GM21390 (cell line): ENCODE data around the gene WHRN.

ENCODE experiments used
- ATAC-seq: cut with Tn5 transposase; IDR thresholded peaks from one replicate; pipeline ENCODE4 v1.9.1; 2021; ENCODE audit not compliant: unreplicated experiment

The WHRN gene

DNA sequence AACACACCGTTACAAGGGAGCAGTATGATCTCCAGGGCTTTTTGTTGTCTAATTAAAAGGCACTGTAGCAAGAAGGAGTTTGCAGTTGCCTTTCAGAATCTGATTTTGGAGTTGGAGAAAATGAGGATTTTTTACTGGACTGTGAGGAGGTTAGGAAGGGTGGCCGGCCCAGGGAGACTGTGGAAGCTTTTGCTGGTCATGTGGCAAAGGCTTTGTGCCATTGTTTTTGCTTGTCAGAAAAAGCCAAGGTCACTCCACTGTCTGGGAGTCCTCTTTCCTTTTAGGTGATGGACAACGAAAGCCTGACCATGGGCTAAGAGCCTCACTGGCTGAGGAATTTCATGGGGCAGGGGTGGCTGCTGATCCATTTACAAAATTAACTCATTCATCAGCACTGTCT lies 10.3 kb upstream of the WHRN start:
- ATAC-seq: no peak

DNA sequence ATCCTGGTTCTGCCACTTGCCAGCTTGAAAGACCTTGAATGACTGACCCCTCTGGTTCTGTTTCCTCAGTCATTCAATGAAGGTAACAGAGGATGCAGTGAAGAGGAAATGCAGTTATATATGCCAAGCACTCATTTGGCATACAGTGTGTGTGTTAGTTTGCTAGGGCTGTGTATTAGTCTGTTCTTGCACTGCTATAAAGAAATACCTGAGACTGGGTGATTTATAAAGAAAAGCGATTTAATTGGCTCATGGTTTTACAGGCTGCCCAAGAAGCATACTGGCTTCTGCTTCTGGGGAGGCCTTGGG lies 8.6 kb upstream of the WHRN start:
- no peak for ATAC-seq

- no peak for ATAC-seq
These were observed 8.0 kb upstream of the WHRN start for GRCh38 chr9:114513055-114513958.

DNA sequence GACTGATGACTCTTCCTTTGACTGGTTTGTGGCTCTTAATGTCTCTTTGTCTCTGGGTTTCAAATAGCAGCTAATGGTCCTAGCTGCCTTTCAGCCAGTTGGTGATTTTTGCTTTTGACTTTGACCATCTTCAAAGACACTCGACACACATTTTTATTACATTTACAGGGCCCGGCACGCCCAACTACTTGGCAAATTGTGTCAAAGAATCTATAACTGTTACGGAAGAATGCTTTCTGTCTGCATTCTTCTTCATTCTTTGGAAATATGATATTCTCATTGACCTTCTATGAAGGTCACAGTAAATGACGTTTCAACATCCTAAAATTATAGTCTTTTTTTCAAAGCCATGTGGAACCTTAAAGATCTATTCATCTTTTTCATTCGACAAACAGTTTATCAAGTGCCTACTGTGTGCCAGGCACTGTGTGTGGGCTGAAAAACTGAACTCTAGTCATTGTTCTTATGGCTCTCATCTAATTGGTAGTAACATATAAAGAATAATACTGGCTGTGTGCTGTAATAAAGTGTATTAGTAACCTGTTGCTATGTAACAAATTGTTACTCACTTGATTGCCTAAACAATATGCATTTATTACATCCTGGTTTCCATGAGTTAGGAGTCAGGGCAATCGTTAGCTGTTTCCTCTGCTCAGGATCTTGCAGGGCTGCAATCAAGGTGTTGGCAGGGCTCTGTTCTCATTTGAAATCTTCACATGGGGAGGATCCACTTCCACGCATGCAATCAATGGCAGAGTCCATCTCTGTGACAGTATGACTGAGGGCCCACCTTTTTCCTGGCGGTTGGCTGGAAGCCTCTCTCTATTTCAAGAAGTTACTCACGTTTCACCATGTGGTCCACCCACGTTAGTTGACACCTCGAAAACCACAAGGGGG lies 7.0 kb upstream of the WHRN start:
- no peak for ATAC-seq

GRCh38 chr9:114507726-114508125 lies 2.5 kb upstream of the WHRN start:
- no peak for ATAC-seq

DNA sequence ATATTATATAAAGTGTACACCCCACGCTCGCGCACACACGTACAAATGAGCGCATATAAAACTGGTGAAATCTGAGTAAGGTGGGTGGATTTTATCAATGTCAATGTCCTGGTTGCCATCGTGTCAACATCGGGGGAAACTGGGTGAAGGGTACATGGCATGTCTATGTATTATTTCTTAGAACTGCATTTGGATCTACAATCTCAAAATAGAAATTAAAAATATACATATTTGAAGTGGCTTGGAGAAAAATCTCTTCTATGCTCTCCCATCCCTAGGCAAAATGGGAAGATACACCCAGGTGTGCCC lies 763 bp upstream of the WHRN start:
- ATAC-seq: no peak

- no peak for ATAC-seq
These were observed 709 bp downstream of the WHRN start for GRCh38 chr9:114504341-114505186.

- ATAC-seq: no peak
These were observed 1.5 kb downstream of the WHRN start for GRCh38 chr9:114503522-114504340.

DNA sequence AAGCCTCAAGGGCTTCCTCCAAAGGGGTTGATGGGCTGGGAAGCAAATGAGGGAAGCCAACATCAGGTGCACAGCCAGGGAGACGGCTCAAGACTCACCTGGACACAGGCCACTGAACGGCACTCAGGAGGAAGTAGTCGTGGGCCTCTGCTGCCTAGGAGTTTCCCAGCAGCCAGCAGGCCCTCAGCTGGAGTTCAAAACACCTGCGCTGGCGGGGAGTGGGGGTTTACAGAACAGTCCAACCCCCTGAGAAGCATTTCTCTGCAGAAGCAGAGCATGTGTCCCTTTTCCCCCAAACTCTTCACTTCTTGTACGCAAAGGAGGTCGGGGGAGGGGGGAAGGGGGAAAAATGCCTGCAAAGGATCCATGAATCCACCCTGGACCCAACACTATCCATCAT lies 2.3 kb downstream of the WHRN start:
- ATAC-seq: no peak

DNA sequence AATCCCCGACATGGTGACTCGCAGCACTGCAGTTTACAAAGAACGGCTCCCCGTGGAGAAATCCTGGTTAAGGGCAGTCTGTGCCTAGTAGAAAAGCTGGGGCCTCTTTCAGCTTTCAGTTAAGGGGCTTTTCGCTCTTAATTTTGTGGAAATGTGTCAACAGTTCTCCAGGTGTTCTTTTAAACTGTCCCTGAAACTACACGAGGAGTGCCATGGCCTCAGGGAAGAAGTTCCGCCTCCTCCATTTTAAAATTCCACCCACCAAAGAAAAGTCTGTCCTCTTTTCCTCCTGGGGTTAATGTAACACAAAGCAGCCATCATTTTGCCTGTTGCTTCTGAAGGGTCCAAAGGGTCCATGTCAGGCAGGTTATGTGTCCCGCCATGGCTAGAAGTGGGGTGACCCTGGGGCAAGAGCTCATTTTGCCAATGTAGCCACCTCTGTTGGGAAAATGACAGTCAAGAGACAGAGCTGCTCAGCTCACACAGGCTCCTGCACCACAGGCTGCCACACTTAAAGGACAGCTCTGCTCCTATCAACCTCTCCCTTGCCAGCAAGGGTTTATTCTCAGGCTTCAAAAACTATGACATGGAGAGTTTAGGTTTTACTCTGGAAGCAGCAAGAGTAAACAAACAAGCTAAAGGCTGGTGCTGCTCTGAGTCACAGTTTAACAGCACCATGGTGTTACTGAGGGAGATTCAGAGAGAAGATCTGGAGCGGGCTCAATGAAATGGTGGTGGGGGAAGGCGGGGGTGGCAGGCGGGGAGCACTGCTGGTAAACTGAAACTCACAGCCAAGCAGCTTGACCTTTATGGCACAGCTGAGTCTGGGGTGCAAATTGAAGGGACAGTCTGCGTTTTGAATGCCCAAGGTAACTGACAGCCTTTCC lies 3.2 kb downstream of the WHRN start:
- ATAC-seq: no peak

- ATAC-seq: no peak
These were observed 4.5 kb downstream of the WHRN start for GRCh38 chr9:114500697-114501292.

DNA sequence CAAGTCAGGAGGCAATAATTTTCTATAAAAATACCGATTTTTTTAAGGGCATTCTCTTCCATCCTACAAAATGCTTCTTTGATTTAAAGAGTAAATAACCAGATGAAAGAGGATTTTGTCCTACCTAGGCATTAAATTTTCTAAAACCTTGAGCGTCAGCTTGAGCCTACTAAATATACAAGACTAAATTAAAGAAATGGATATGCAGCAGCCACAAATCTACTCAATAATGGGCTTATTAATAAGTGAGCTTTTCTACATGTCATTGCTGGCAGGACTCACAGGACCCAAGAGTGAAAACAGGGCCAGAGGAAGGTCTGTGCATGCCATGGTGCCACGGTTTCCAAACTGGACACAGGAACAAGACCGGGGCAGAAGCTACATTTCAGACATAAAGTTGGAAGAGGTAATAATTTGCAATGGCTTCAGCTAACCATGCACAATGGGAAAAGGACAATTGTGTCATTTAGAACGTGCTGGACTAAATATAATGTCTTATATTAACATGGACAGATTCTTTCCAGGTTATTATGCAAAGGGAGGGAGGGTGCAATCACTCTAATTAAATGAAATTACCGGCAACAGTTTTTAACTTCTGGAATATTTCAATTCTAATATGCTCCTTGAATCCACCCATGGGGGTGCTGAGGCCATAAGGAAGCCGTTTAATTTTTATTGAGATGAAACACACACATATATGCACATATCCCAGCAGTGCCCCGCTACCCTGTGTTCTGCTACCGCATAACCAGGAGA lies 5.2 kb downstream of the WHRN start:
- no peak for ATAC-seq

GRCh38 chr9:114499528-114499927 lies 5.7 kb downstream of the WHRN start:
- no peak for ATAC-seq

DNA sequence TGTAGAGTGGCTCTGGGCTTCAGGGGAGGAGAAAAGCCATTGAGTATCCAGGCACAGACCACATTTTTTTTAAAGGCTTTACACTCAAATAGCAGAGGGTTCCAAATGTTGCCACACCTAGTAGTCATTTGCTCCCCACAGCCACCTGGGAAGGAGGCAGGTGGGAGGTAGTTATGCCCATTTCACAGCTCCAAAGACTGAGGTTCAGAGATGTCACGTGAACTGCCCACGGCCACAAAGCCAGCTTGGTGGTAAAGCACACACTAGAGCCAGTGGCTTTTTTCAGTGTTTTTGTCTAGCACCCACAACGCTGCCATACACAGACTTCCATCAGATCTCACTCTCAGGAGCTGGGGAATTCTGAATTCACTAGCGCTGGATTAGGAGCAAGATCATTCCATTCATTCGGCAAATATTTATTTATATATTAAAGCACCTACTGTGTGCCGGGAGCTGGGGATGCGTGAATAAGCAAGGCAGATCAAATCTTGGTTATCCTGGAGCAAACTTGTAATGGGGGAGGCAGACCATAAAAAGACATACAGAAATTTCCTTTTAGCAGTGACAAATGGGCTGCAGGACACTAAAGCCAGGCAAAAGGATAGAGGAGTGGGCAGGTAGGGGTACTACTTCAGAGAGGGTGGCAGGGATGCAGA lies 7.4 kb downstream of the WHRN start:
- ATAC-seq: no peak

- no peak for ATAC-seq
These were observed 8.0 kb downstream of the WHRN start for GRCh38 chr9:114497236-114497635.

- ATAC-seq: no peak
These were observed 9.3 kb downstream of the WHRN start for GRCh38 chr9:114496011-114496410.

DNA sequence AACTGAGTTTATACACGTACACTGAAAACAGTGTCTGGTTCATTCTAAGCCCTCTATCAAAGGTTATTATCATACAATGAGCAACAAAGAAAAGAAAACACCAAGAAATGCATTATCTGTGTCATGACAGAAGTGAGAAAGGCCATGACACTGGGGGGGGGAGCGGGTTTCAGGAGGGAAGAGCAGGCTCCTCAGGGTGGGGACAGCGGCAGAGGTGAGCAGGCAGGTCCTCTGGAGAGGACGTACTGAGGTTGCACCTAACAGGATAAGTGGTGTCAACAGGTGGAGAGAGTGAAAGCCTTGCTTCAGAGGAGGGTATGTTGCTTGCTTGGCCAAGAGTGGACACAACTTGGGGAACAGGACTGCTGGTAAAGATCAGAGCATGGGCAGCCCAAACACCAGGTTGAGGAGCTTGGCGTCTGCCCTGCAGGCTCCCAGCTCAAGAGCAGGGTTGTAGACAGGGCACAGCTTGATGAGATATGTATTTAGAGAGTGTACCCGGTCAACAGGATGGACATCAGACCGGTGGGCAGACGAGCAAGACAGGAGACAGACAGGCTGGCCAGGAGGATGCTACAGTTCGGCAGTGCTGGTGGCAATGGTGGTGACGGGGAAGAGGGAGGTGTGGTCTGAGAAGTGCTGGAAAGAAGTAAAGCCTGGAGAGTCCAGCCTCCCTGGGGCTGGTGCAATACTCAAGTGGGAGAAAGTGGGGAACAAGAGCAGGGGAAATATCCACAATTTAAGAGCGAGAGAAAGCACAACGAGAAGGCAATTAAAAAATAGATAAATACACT lies 10.3 kb downstream of the WHRN start:
- ATAC-seq: no peak
